Neural cell (in vitro differentiated cells): ENCODE measurements around the gene CAMSAP2. TPM values are rescaled to one million over a fixed set of nuclear protein-coding genes. Genes with fewer than 3 reads are reported as not detected.

Experiments
- H2AFZ ChIP-seq: fragments of 200-600, 300-800 bp; sonication (generic), shearing (Covaris generic); 2 replicates; pipeline ENCODE4 v1.6.0; 2014; ENCODE audit warnings: low read depth, mild to moderate bottlenecking, antibody characterized with exemption, low read length, moderate library complexity
- H3F3A ChIP-seq: fragments of 200-600 bp; shearing (Covaris generic); 2 replicates; pipeline ENCODE4 v1.6.1; 2016; ENCODE audit warnings: mild to moderate bottlenecking, moderate library complexity, mixed read lengths, antibody characterized with exemption, low read length; ENCODE audit not compliant: insufficient read depth, poor library complexity, severe bottlenecking
- H3K27ac ChIP-seq: fragments of 200-600, 300-800 bp; sonication (generic), shearing (Covaris generic); 2 replicates; pipeline ENCODE4 v1.5.1; 2014; ENCODE audit warnings: mild to moderate bottlenecking, low read length, moderate library complexity
- H3K27me3 ChIP-seq: fragments of 300-800, 200-600 bp; sonication (generic), shearing (Covaris generic); 2 replicates; pipeline ENCODE4 v1.6.0; 2014; ENCODE audit warnings: mild to moderate bottlenecking, low read depth, low read length, moderate library complexity; ENCODE audit not compliant: insufficient read depth
- H3K36me3 ChIP-seq: fragments of 300-800, 200-600 bp; sonication (generic), shearing (Covaris generic); 2 replicates; pipeline ENCODE4 v1.5.1; 2014; ENCODE audit warnings: mild to moderate bottlenecking, antibody characterized with exemption, low read length, moderate library complexity; ENCODE audit not compliant: insufficient read depth
- H3K4me2 ChIP-seq: fragments of 300-800, 200-600 bp; sonication (generic), shearing (Covaris generic); 2 replicates; pipeline ENCODE4 v1.6.0; 2014; ENCODE audit warnings: mild to moderate bottlenecking, low read length
- H3K4me3 ChIP-seq: fragments of 300-800, 200-600 bp; sonication (generic), shearing (Covaris generic); 2 replicates; pipeline ENCODE4 v1.5.1; 2014; ENCODE audit warnings: mild to moderate bottlenecking, low read length, moderate library complexity
- H3K79me2 ChIP-seq: fragments of 200-600 bp; shearing (Covaris generic); replicated peaks from 2 replicates; pipeline ENCODE4 v1.6.0; 2014; ENCODE audit warnings: mild to moderate bottlenecking, low read length, moderate library complexity; ENCODE audit not compliant: insufficient read depth
- H3K9ac ChIP-seq: fragments of 300-800, 200-600 bp; sonication (generic), shearing (Covaris generic); 2 replicates; pipeline ENCODE4 v1.6.1; 2016; ENCODE audit warnings: mild to moderate bottlenecking, low read length, mixed read lengths
- H3K9me2 ChIP-seq: fragments of 200-600 bp; shearing (Covaris generic); 2 replicates; pipeline ENCODE4 v1.6.1; 2016; ENCODE audit warnings: mild to moderate bottlenecking, low read length, mixed read lengths; ENCODE audit not compliant: insufficient read depth
- H3K9me3 ChIP-seq: fragments of 200-600, 300-800 bp; sonication (generic), shearing (Covaris generic); 2 replicates; pipeline ENCODE4 v1.6.1; 2016; ENCODE audit warnings: mild to moderate bottlenecking, mixed run types, low read length, moderate library complexity, mixed read lengths
- H4K20me1 ChIP-seq: fragments of 200-600 bp; shearing (Covaris generic); 2 replicates; pipeline ENCODE4 v1.6.1; 2016; ENCODE audit warnings: mild to moderate bottlenecking, mixed run types; ENCODE audit not compliant: insufficient read depth
- CTCF ChIP-seq: fragments of 450-650 bp; IDR thresholded peaks from 2 replicates; pipeline ENCODE4 v1.5.1; 2014; ENCODE audit warnings: antibody characterized with exemption, mild to moderate bottlenecking, moderate library complexity; ENCODE audit not compliant: poor library complexity, severe bottlenecking
- EP300 ChIP-seq: fragments of 450-650 bp; conservative IDR thresholded peaks from 2 replicates; pipeline ENCODE4 v1.6.1; 2014; ENCODE audit warnings: antibody characterized with exemption, mild to moderate bottlenecking, moderate library complexity; ENCODE audit not compliant: poor library complexity, severe bottlenecking
- EZH2 ChIP-seq: fragments of 200-600, 300-800 bp; shearing (Covaris generic), sonication (generic); IDR thresholded peaks from 2 replicates; pipeline ENCODE4 v1.6.1; 2014; ENCODE audit warnings: antibody characterized with exemption, low read length, borderline replicate concordance, mild to moderate bottlenecking; ENCODE audit not compliant: insufficient read depth, poor library complexity, severe bottlenecking
- MXI1 ChIP-seq: fragments of 450-650 bp; conservative IDR thresholded peaks from 2 replicates; pipeline ENCODE4 v1.6.1; 2014; ENCODE audit warnings: antibody characterized with exemption, mild to moderate bottlenecking; ENCODE audit not compliant: poor library complexity, severe bottlenecking
- POLR2AphosphoS5 ChIP-seq: IDR thresholded peaks from 2 replicates; pipeline ENCODE4 v1.6.1; 2012
- RAD21 ChIP-seq: fragments of 450-650 bp; conservative IDR thresholded peaks from 2 replicates; pipeline ENCODE4 v1.6.1; 2014; ENCODE audit warnings: antibody characterized with exemption, mild to moderate bottlenecking, moderate library complexity
- REST ChIP-seq: IDR thresholded peaks from 2 replicates; pipeline ENCODE4 v1.6.1; 2012; ENCODE audit warnings: borderline replicate concordance
- SMC3 ChIP-seq: fragments of 450-650 bp; conservative IDR thresholded peaks from 2 replicates; pipeline ENCODE4 v1.6.1; 2014; ENCODE audit warnings: antibody characterized with exemption, mild to moderate bottlenecking, moderate library complexity; ENCODE audit not compliant: poor library complexity
- TAF1 ChIP-seq: IDR thresholded peaks from 2 replicates; pipeline ENCODE4 v1.6.1; 2012; ENCODE audit warnings: low read depth
- polyA plus RNA-seq: library from polyadenylated mRNA; depleted of rRNA; stranded (reverse); fragments of >200 nt; gene quantifications from 2 replicates; pipeline ENCODE4 v1.2.3, GENCODE V29; 2014

The CAMSAP2 gene
- polyA plus RNA-seq, 1 donor from 2014 or later: 52.7 TPM

DNA sequence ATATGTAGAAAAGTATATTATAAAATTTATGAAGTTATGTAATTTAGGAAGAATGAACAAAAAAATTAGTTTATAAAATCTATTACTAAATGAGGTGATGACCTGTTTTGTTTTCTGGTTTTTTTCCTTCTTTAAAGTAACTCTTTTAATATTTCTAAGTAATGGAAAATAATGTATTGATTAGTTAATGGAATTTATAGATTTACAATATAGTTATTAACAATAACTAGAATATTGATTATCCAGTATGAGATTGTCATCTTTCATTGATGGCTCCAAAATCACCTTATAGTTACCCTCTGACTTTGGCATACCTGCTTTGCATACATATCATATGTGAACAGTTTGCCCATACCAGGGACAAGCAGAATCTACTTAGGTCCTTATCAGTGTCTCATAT is 23.4 kb downstream of the CAMSAP2 start:
- no peaks in the 10 kb centered on the region for H3K9me2 ChIP-seq
- H2AFZ ChIP-seq: no peak overlapping the region
- H4K20me1 ChIP-seq: peaks cover 13% of the 10 kb centered on the region
- no peak overlapping the region for H3K4me3 ChIP-seq
- no peaks in the 10 kb centered on the region for H3K9me3 ChIP-seq
- H3K4me2 ChIP-seq: no peak overlapping the region
- no peak overlapping the region for H3K27ac ChIP-seq
- H3K27me3 ChIP-seq: no peaks in the 10 kb centered on the region
- no peaks in the 10 kb centered on the region for H3F3A ChIP-seq
- peaks cover 45% of the 10 kb centered on the region for H3K79me2 ChIP-seq
- TF ChIP-seq RAD21: no peak
- TF ChIP-seq REST: no peak
- no peak for TF ChIP-seq TAF1
- TF ChIP-seq EZH2: no peak
- TF ChIP-seq CTCF: no peak
- TF ChIP-seq SMC3: no peak
- no peak for TF ChIP-seq POLR2AphosphoS5
- no peak for TF ChIP-seq EP300
- H3K36me3 ChIP-seq: no peaks in the 10 kb centered on the region
- no peak overlapping the region for H3K9ac ChIP-seq

DNA sequence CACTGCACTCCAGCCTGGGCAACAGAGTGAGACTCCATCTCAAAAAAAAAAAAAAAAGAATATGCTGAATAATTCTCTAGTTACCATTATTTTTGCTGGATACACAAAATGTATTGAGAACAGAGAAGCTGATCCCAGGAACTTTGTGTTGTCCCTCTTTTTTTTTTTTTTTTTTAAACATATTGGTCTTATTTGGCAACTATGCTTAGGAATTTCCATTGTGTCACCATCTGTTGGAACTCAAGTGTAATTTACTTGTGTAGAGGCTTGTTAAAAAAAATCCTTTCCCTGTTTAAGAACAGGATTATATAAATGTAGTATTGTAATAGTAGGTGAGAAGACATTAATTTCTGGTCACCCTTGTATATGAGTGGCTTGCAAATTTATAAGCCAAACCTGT is 28.6 kb downstream of the CAMSAP2 start:
- Histone ChIP-seq H4K20me1 (no peaks in the 10 kb centered on the region), H3K79me2 (peaks cover 24% of the 10 kb centered on the region)
- TF ChIP-seq EP300 (no peak), SMC3 (no peak), RAD21 (no peak), MXI1 (no peak), REST (no peak), EZH2 (no peak), TAF1 (no peak), POLR2AphosphoS5 (no peak)

More for the DNA sequence above, 28.6 kb downstream of the CAMSAP2 start:
- no peaks in the 10 kb centered on the region for H3K9me2 ChIP-seq
- no peaks in the 10 kb centered on the region for H3K36me3 ChIP-seq
- H3K4me2 ChIP-seq: no peak overlapping the region
- no peaks in the 10 kb centered on the region for H3F3A ChIP-seq
- no peak overlapping the region for H2AFZ ChIP-seq
- no peak overlapping the region for H3K4me3 ChIP-seq
- H3K9ac ChIP-seq: no peak overlapping the region
- no peak overlapping the region for H3K27ac ChIP-seq
- no peaks in the 10 kb centered on the region for H3K27me3 ChIP-seq
- no peaks in the 10 kb centered on the region for H3K9me3 ChIP-seq
